Tibial artery (tissue), 4 donors: ENCODE measurements around the gene NMT1.
"Not testable (repeated sequence)": the region's sequence is repeated elsewhere in the genome, so short reads cannot be mapped to it uniquely, and the experiment has no call there.

Source experiments
- DNase-seq, 2 donors: peaks; one replicate each; pipeline ENCODE4 v3.0.0-alpha.2; 2019
- H3K27ac ChIP-seq, 2 donors: fragments of 200-600 bp; sonication (generic) in 1 of 2; 1 replicate in 1 of 2; 2 replicates in 1 of 2; pipeline ENCODE4 v1.5.1; 2018 to 2019; ENCODE audit warnings: mild to moderate bottlenecking in 1 of 2
- H3K27me3 ChIP-seq, 2 donors: fragments of 200-600 bp; sonication (generic) in 1 of 2; one replicate each; pipeline versions ENCODE4 v1.5.1 to v1.6.0; 2016 to 2019
- H3K36me3 ChIP-seq, 3 donors: fragments of 200-600 bp; sonication (generic) in 2 of 3; one replicate each; pipeline ENCODE4 v1.5.1; 2016 to 2019; ENCODE audit warnings: mild to moderate bottlenecking in 2 of 3
- H3K4me1 ChIP-seq, 4 donors: fragments of 200-600 bp; sonication (generic) in 2 of 4; 1 replicate in 3 of 4; 2 replicates in 1 of 4; pipeline ENCODE4 v1.5.1; 2016 to 2019
- H3K4me3 ChIP-seq, 2 donors: fragments of 200-600 bp; sonication (generic) in 1 of 2; 1 replicate in 1 of 2; 2 replicates in 1 of 2; pipeline ENCODE4 v1.5.1; 2018 to 2019; ENCODE audit warnings: mild to moderate bottlenecking in 2 of 2
- H3K9me3 ChIP-seq, 3 donors: fragments of 200-600 bp; sonication (generic) in 1 of 3; one replicate each; pipeline ENCODE4 v1.5.1; 2016 to 2019
- CTCF ChIP-seq, 2 experiments: fragments of 200-600 bp in 1 of 2; fragments of 450-650 bp in 1 of 2; IDR thresholded peaks; one replicate each; pipeline ENCODE4 v1.5.1; 2017 to 2019; ENCODE audit warnings: antibody characterized with exemption in 2 of 2, mild to moderate bottlenecking in 1 of 2, moderate library complexity in 1 of 2
- intact Hi-C: fragments of 100-400 bp; cut with DNase I; formaldehyde crosslinking; loops from one replicate; pipeline ENCODE4 v1.15.0; 2023; ENCODE audit warnings: low total_unique reads

NMT1 gene

GRCh38 chr17:45119964-45120363 lies 58.8 kb downstream of the NMT1 start:
- Histone ChIP-seq H3K36me3 (peaks cover 27 to 62% (median 50%) of the 10 kb centered on the region in 3 donors), H3K27me3 (no peaks in the 10 kb centered on the region), H3K4me3 (no peak overlapping the region), H3K27ac (no peak overlapping the region), H3K4me1 (peaks cover 0 to 39% (median 24%) of the 10 kb centered on the region in 4 donors), H3K9me3 (no peaks in the 10 kb centered on the region)
- intact Hi-C loops = no loop called here
- no peak for DNase-seq
- no peak for TF ChIP-seq CTCF (IDR thresholded peaks at IDR 0.05)

- Histone ChIP-seq H3K4me1 (peaks cover 0 to 44% (median 24%) of the 10 kb centered on the region in 4 donors), H3K27ac (no peak overlapping the region), H3K36me3 (peaks cover 27 to 56% (median 44%) of the 10 kb centered on the region in 3 donors), H3K4me3 (no peak overlapping the region), H3K9me3 (no peaks in the 10 kb centered on the region), H3K27me3 (no peaks in the 10 kb centered on the region)
- intact Hi-C loops = no loop called here
- no peak for DNase-seq
- TF ChIP-seq CTCF (IDR thresholded peaks at IDR 0.05) = no peak
These were observed 59.4 kb downstream of the NMT1 start for GRCh38 chr17:45120558-45120957.

GRCh38 chr17:45121055-45121454 lies 59.9 kb downstream of the NMT1 start:
- intact Hi-C loops = no loop called here
- no peak for TF ChIP-seq CTCF (IDR thresholded peaks at IDR 0.05)
- no peak overlapping the region for H3K4me3 ChIP-seq
- no peaks in the 10 kb centered on the region for H3K9me3 ChIP-seq
- peaks cover 0 to 44% (median 24%) of the 10 kb centered on the region in 4 donors for H3K4me1 ChIP-seq
- DNase-seq = no peak
- no peak overlapping the region for H3K27ac ChIP-seq
- peaks cover 24 to 51% (median 41%) of the 10 kb centered on the region in 3 donors for H3K36me3 ChIP-seq
- H3K27me3 ChIP-seq = no peaks in the 10 kb centered on the region

GRCh38 chr17:45123076-45123770 lies 62.1 kb downstream of the NMT1 start:
- H3K4me1 ChIP-seq = peaks cover 0 to 63% (median 38%) of the 10 kb centered on the region in 4 donors

GRCh38 chr17:45123930-45124796 lies 63.0 kb downstream of the NMT1 start:
- intact Hi-C loops = no loop called here
- peaks cover 0 to 73% (median 48%) of the 10 kb centered on the region in 4 donors for H3K4me1 ChIP-seq
- H3K9me3 ChIP-seq = no peaks in the 10 kb centered on the region
- peak overlapping the region; percentile 61 to 67 for H3K27ac ChIP-seq
- H3K36me3 ChIP-seq = peaks cover 10 to 21% (median 15%) of the 10 kb centered on the region in 3 donors
- no peak overlapping the region for H3K4me3 ChIP-seq
- no peak for TF ChIP-seq CTCF (IDR thresholded peaks at IDR 0.05)
- DNase-seq = peak; percentile 78 to 84
- H3K27me3 ChIP-seq = no peaks in the 10 kb centered on the region

More at GRCh38 chr17:45123076-45123770, 62.1 kb downstream of the NMT1 start:
- no peak for DNase-seq
- no peak for TF ChIP-seq CTCF (IDR thresholded peaks at IDR 0.05)
- peak overlapping the region; percentile 61 to 67 for H3K27ac ChIP-seq
- no peak overlapping the region for H3K4me3 ChIP-seq
- no peaks in the 10 kb centered on the region for H3K9me3 ChIP-seq
- H3K36me3 ChIP-seq = peaks cover 10 to 31% (median 25%) of the 10 kb centered on the region in 3 donors
- intact Hi-C loops = no loop called here
- H3K27me3 ChIP-seq = no peaks in the 10 kb centered on the region

GRCh38 chr17:45124797-45125122 lies 63.6 kb downstream of the NMT1 start:
- Histone ChIP-seq H3K36me3 (peaks cover 5 to 15% (median 10%) of the 10 kb centered on the region in 3 donors), H3K27ac (peak overlapping the region; percentile 61 to 67), H3K4me1 (peaks cover 0 to 79% (median 53%) of the 10 kb centered on the region in 4 donors)
- intact Hi-C loops, H3K9me3 ChIP-seq, H3K4me3 ChIP-seq, H3K27me3 ChIP-seq, DNase-seq: not testable (repeated sequence)
